HepG2 (cell line): ENCODE results near the gene DNAJC1. TPM values are rescaled to one million over a fixed set of nuclear protein-coding genes. Genes with fewer than 3 reads are reported as not detected.
"Not testable (repeated sequence)": the region's sequence is repeated elsewhere in the genome, so short reads cannot be mapped to it uniquely, and the experiment has no call there.

Source experiments
- ATAC-seq: fragments of 200-7000 bp; cut with Tn5 transposase; 3 replicates; pipeline ENCODE4 v1.9.1; 2020; ENCODE audit warnings: mild to moderate bottlenecking, moderate library complexity
- BruUV-seq: library from RNA; stranded (reverse); fragments of 400-500 nt; replicated peaks from 2 replicates; lab custom pipeline; 2021; lab: Mats Ljungman, UMichigan
- CTCF ChIA-PET: fragments of 300-600 bp; formaldehyde crosslinking; extraction: SDS; loops from one replicate; lab custom pipeline; 2021; ENCODE audit warnings: low total read pairs, inconsistent platforms, low intra/inter-chr PET ratio; lab: Yijun Ruan, JAX
- POLR2A ChIA-PET: fragments of 350-600 bp; sonication (Branson Sonifier 250); formaldehyde crosslinking; loops from one replicate; lab custom pipeline; 2020; ENCODE audit warnings: antibody characterized with exemption, inconsistent platforms; lab: Yijun Ruan, JAX
- DNase-seq: peaks from one replicate; pipeline ENCODE4 v3.0.0-alpha.2; 2015; ENCODE audit warnings: low spot score
- FAIRE-seq: peaks from 3 replicates; lab custom pipeline; 2011; peaks lifted over from hg19 to GRCh38; lab: Jason Lieb, UNC
- H2AFZ ChIP-seq: one replicate; pipeline ENCODE4 v1.6.1; 2011; ENCODE audit warnings: low read length, inconsistent platforms
- H3K27ac ChIP-seq: fragments of 300-600 bp; 3 replicates; pipeline ENCODE4 v1.8.0; 2011; ENCODE audit warnings: mixed run types, mild to moderate bottlenecking, mixed read lengths, low read length, inconsistent platforms; ENCODE audit not compliant: insufficient read depth; ENCODE audit errors: extremely low read length
- H3K27me3 ChIP-seq, 2 experiments: fragments of 200-600 bp in 1 of 2; 2 replicates in 1 of 2; 3 replicates in 1 of 2; pipeline versions ENCODE4 v1.6.0 to v1.8.0; 2011; ENCODE audit warnings: low read length in 2 of 2, mild to moderate bottlenecking in 2 of 2, moderate library complexity in 2 of 2, inconsistent platforms in 1 of 2; ENCODE audit not compliant: insufficient read depth in 2 of 2, control insufficient read depth in 1 of 2
- H3K36me3 ChIP-seq, 2 experiments: fragments of 200-600 bp in 1 of 2; replicated peaks in 1 of 2; 2 replicates in 1 of 2; 3 replicates in 1 of 2; pipeline versions ENCODE4 v1.5.1 to v1.8.0; 2011; ENCODE audit warnings: low read length in 2 of 2, inconsistent platforms in 1 of 2; ENCODE audit not compliant: insufficient read depth in 2 of 2, control insufficient read depth in 1 of 2
- H3K4me1 ChIP-seq: 2 replicates; pipeline ENCODE4 v1.5.1; 2012; ENCODE audit warnings: low read length, inconsistent platforms; ENCODE audit not compliant: insufficient read depth
- H3K4me2 ChIP-seq: 2 replicates; pipeline ENCODE4 v1.6.0; 2011; ENCODE audit warnings: low read depth, low read length, inconsistent platforms
- H3K4me3 ChIP-seq, 3 experiments: fragments of 200-600 bp in 1 of 3; sonication (generic), shearing (Covaris generic) in 1 of 3; replicated peaks in 1 of 3; 2 replicates each; pipeline ENCODE4 v1.5.1; 2011 to 2016; ENCODE audit warnings: low read length in 3 of 3, inconsistent platforms in 2 of 3, low read depth in 2 of 3, mild to moderate bottlenecking in 2 of 3, control low read depth in 1 of 3, mixed read lengths in 1 of 3; ENCODE audit not compliant: insufficient read depth in 1 of 3
- H3K79me2 ChIP-seq: one replicate; pipeline ENCODE4 v1.6.1; 2011; ENCODE audit warnings: low read length, inconsistent platforms; ENCODE audit not compliant: insufficient read depth
- H3K9ac ChIP-seq: 2 replicates; pipeline ENCODE4 v1.6.0; 2011; ENCODE audit warnings: mild to moderate bottlenecking, low read depth, low read length, inconsistent platforms; ENCODE audit not compliant: insufficient read depth
- H3K9me3 ChIP-seq: 2 replicates; pipeline ENCODE4 v1.5.1; 2012; ENCODE audit warnings: mild to moderate bottlenecking, low read length
- H4K20me1 ChIP-seq: 2 replicates; pipeline ENCODE4 v1.6.0; 2011; ENCODE audit warnings: inconsistent platforms, mild to moderate bottlenecking, low read length, moderate library complexity; ENCODE audit not compliant: insufficient read depth
- BORCS8-MEF2B ChIP-seq: sonication (generic); formaldehyde crosslinking; IDR thresholded peaks from 2 replicates; pipeline ENCODE4 v1.8.0; 2022; ENCODE audit warnings: mild to moderate bottlenecking, missing genetic modification reagents
- CBX2 ChIP-seq, 2 experiments: fragments of 200-600 bp in 1 of 2; sonication (generic); formaldehyde crosslinking in 1 of 2; IDR thresholded peaks; 2 replicates each; pipeline versions ENCODE4 v1.7.0 to v1.8.1; 2018 to 2022; ENCODE audit warnings: low read depth in 2 of 2, low read length in 1 of 2, mild to moderate bottlenecking in 1 of 2, missing genetic modification reagents in 1 of 2
- EZH2 ChIP-seq: conservative IDR thresholded peaks from 2 replicates; pipeline ENCODE4 v1.6.1; 2012; ENCODE audit warnings: mild to moderate bottlenecking, low read depth, low read length, moderate library complexity
- HNF4A ChIP-seq: sonication (generic); formaldehyde crosslinking; IDR thresholded peaks from 2 replicates; pipeline ENCODE4 v1.4.0; 2020; ENCODE audit warnings: missing genetic modification reagents
- RXRB ChIP-seq: IDR thresholded peaks from 2 replicates; pipeline ENCODE4 v1.6.1; 2016; ENCODE audit warnings: borderline replicate concordance, missing genetic modification reagents, missing compliant biosample characterization
- SKI ChIP-seq: fragments of 450-650 bp; IDR thresholded peaks from one replicate; pipeline ENCODE4 v1.6.1; 2018; ENCODE audit warnings: mild to moderate bottlenecking; ENCODE audit not compliant: partially characterized antibody
- THAP11 ChIP-seq: IDR thresholded peaks from 2 replicates; pipeline ENCODE4 v1.6.1; 2016; ENCODE audit warnings: missing biosample characterization, missing genetic modification reagents
- ZNF350 ChIP-seq: sonication (generic); formaldehyde crosslinking; IDR thresholded peaks from 2 replicates; pipeline ENCODE4 v1.4.0; 2020; ENCODE audit warnings: mild to moderate bottlenecking, low read depth, missing genetic modification reagents, borderline replicate concordance
- ZNF496 ChIP-seq: sonication (generic); formaldehyde crosslinking; IDR thresholded peaks from 2 replicates; pipeline ENCODE4 v1.8.1; 2023; ENCODE audit warnings: mild to moderate bottlenecking, moderate library complexity, missing genetic modification reagents; ENCODE audit not compliant: insufficient replicate concordance
- ZNF557 ChIP-seq: sonication (generic); formaldehyde crosslinking; IDR thresholded peaks from 2 replicates; pipeline ENCODE4 v1.4.0; 2020; ENCODE audit warnings: missing genetic modification reagents
- ZNF652 ChIP-seq: IDR thresholded peaks from 2 replicates; pipeline ENCODE4 v1.6.1; 2016; ENCODE audit warnings: low read depth, borderline replicate concordance
- ZNF740 ChIP-seq: sonication (generic); formaldehyde crosslinking; IDR thresholded peaks from 2 replicates; pipeline ENCODE4 v1.4.0; 2020; ENCODE audit warnings: missing genetic modification reagents
- WGBS: methylation state at CpG from one replicate; pipeline ENCODE4 v1.1.6; 2017; ENCODE audit warnings: low lambda C conversion rate; 5-methylcytosine and 5-hydroxymethylcytosine counted together
- in situ Hi-C: cut with HindIII; loops from 2 replicates; pipeline ENCODE4 v1.10.0; 2017; ENCODE audit warnings: low pct_unique_long_range_greater_than_20kb; ENCODE audit not compliant: extremely low pct_ligation_motif_present
- intact Hi-C: fragments of 100-400 bp; cut with micrococcal nuclease; formaldehyde crosslinking; loops from one replicate; pipeline ENCODE4 v1.10.0; 2022; ENCODE audit not compliant: unreplicated experiment
- polyA plus RNA-seq, 8 experiments: library from polyadenylated mRNA; depleted of rRNA in 3 of 8; stranded (reverse) in 7 of 8; unstranded in 1 of 8; fragments of >200 nt; fragmentation: Illumina TruSeq in 4 of 8; extraction: Trizol in 4 of 8; gene quantifications; 2 replicates each; pipeline versions ENCODE4 v1.2.1 to v1.2.3, GENCODE V29; 2011 to 2016; ENCODE audit warnings: low read depth in 4 of 8, missing spikeins in 1 of 8, mixed read lengths in 1 of 8; ENCODE audit not compliant: insufficient read depth in 1 of 8
- total RNA-seq, 5 experiments: library from RNA; depleted of rRNA; stranded (reverse); fragments of >200 nt; fragmentation: Illumina TruSeq; extraction: Trizol; gene quantifications; 2 replicates each; pipeline ENCODE4 v1.2.3, GENCODE V29; 2016; ENCODE audit warnings: low read depth in 1 of 5
- TF ChIP-seq, protein P1 (sequence below): IDR thresholded peaks from 2 replicates; pipeline ENCODE4 v1.6.1; 2016; ENCODE audit warnings: low read depth

The DNAJC1 gene
- total and polyA plus RNA-seq, 2 of the 13 experiments (the other 11 are each of a cell fraction or from before 2014, with no cell fraction given) = 9.9 to 16.6 TPM

GRCh38 chr10:21818416-21818815, 185.1 kb downstream of the DNAJC1 start:
- CTCF ChIA-PET, BruUV-seq, H3K27me3 ChIP-seq, in situ Hi-C loops, H3K9me3 ChIP-seq, ATAC-seq, H3K9ac ChIP-seq: not testable (repeated sequence)
- Histone ChIP-seq H3K4me1 (peaks cover 12% of the 10 kb centered on the region), H3K27ac (peak overlapping the region; percentile 26)
- WGBS = 30% methylated on average over 7 of the region's 7 CpGs
- TF ChIP-seq HNF4A (CRISPR knock-in tag) = peak; percentile 68
- TF ChIP-seq, protein P1, sequence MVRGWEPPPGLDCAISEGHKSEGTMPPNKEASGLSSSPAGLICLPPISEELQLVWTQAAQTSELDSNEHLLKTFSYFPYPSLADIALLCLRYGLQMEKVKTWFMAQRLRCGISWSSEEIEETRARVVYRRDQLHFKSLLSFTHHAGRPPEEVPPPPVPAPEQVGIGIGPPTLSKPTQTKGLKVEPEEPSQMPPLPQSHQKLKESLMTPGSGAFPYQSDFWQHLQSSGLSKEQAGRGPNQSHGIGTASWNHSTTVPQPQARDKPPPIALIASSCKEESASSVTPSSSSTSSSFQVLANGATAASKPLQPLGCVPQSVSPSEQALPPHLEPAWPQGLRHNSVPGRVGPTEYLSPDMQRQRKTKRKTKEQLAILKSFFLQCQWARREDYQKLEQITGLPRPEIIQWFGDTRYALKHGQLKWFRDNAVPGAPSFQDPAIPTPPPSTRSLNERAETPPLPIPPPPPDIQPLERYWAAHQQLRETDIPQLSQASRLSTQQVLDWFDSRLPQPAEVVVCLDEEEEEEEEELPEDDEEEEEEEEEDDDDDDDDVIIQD (CRISPR knock-in tag) = peak; percentile 29; the same call in 1 of the 2 replicates
- TF ChIP-seq, all 625 proteins: peak for 2; not testable (repeated sequence) for 623
- intact Hi-C loops, H3K36me3 ChIP-seq, FAIRE-seq, H4K20me1 ChIP-seq, H3K79me2 ChIP-seq, H2AFZ ChIP-seq, POLR2A ChIA-PET: not testable (repeated sequence)
- DNase-seq = peak; percentile 40
- peak overlapping the region in 1 of 3 experiments; percentile 30; a peak in 1 of 6 replicates for H3K4me3 ChIP-seq
- H3K4me2 ChIP-seq = peak overlapping the region; percentile 36; the same call in 1 of the 2 replicates

- Histone ChIP-seq H3K27ac (no peak overlapping the region), H2AFZ (no peak overlapping the region), H4K20me1 (no peaks in the 10 kb centered on the region), H3K79me2 (no peaks in the 10 kb centered on the region), H3K27me3 (no peaks in the 10 kb centered on the region), H3K36me3 (no peaks in the 10 kb centered on the region), H3K4me1 (peaks cover 12% of the 10 kb centered on the region), H3K9me3 (no peaks in the 10 kb centered on the region), H3K4me2 (no peak overlapping the region), H3K4me3 (no peak overlapping the region), H3K9ac (no peak overlapping the region)
- no TSS peak for BruUV-seq
- intact Hi-C loops = no loop called here
- WGBS = 85% methylated on average over 2 of the region's 2 CpGs
- ChIA-PET POLR2A (no interaction called here), CTCF (no interaction called here)
- FAIRE-seq (no peak), ATAC-seq (no peak), DNase-seq (no peak)
- in situ Hi-C loops = no loop called here
- TF ChIP-seq ZNF652 (CRISPR knock-in tag) = no peak
- TF ChIP-seq ZNF350 = no peak
- TF ChIP-seq EZH2 = no peak
- TF ChIP-seq RXRB (CRISPR knock-in tag) = no peak
- no peak for TF ChIP-seq SKI
- TF ChIP-seq ZNF496 = no peak
- TF ChIP-seq BORCS8-MEF2B (CRISPR knock-in tag) = no peak
- no peak for TF ChIP-seq THAP11 (CRISPR knock-in tag)
- TF ChIP-seq ZNF740 = no peak
- no peak for TF ChIP-seq ZNF557 (CRISPR knock-in tag)
- no peak for TF ChIP-seq CBX2 (IDR thresholded peaks at IDR 0.05; ENCODE audit: low read depth, low read length)
- no peak for TF ChIP-seq CBX2 (CRISPR knock-in tag; IDR thresholded peaks at IDR 0.05; ENCODE audit: low read depth)
Observed at GRCh38 chr10:21814866-21815265, 188.7 kb downstream of the DNAJC1 start.
